Stimulated activated CD8-positive, alpha-beta memory T cell treated with anti-CD3 and anti-CD28 coated beads, Interleukin-12 subunit alpha, Interleukin-12 subunit beta, amount 100 ng/mL, for 24 hours (primary cell): ENCODE results near the gene ALOX12B.

Experiments
- DNase-seq: peaks from one replicate; pipeline ENCODE4 v3.0.0-alpha.2; 2020; ENCODE audit errors: extremely low read depth

The ALOX12B gene

DNA sequence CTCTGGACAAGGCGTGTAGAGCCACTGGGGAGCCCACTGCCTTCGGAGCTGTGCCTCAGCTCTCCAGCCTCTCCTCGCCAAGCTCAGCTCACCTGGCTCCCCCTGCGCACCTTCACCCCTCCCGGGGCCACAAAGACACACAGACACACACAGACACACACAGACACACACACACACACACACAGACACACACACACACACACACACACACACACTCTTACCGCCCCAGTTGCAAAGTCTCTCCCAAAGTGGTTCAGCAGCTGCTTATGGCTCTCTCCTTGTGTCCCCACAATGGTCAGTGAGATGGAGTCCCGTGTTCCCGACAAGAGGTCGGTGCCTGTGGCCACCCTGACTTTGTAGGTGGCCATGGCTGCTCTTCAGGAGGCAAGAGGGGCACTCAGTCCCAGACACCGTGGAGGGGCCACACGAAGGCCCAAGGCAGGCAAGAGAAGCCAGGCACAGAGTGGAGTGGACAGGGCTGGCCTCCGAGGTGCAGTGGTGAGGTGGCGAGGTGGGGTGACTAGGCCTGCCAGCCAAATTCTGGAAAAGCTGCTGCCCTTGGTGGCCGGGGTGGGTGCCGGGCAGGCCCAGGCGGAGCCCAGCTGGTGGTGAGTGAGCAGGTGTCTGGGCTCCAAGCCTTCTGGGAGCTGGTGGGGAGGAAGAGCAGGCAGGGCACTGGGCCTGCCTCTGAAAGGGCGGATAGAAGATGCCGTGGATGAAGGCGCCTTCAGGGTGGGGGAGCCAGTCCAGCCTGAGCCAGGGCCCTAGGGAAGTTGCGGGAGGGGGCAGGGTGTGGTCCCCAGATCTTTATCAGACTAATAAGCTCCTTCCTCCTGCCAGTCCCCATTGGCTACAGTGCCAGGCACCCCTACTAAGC, at the start of gene ALOX12B:
Gene ALOX12B (minus strand): TSS at position 642 of the 877 bp plus-strand sequence. CDS start 274 bp downstream, at position 368.
- no peak for DNase-seq

DNA sequence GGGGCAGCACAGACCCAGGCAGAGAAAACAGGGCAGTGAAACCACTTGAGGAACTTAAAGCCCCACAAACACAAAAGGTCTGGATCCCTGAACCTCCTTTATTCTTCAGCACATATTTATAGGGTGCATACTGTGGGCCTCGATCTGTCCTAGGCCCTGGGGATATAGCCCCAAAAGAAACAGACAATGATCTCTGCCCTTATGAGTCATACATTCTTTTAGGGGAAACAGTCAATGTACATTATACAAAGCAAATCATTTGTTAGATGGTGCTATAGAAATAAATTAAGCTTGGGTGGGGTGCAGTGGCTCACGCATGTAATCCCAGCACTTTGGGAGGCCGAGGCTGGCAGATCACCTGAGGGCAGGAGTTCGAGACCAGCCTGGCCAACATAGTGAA, 46.4 kb upstream of the ALOX12B start:
- no peak for DNase-seq

DNA sequence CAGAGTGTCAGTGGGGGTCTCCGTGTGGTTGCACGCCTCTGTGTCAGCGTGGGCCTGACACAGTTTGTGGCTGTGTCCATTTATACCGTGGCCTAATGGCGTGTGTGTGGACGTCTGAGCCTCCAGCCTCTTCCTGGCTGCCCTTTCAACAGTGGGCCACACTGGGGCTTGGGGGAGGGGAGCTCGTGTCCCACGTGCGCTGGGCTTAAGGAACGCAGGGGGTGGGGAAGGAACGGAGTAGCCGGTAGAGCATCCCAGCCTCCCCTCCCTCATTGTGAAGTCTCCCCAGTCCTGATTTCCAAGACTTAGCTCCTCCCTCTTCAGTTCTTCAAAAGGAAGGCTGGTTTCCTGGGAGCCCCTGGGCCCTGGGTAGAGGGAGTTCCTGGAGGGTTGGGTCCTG, 45.9 kb upstream of the ALOX12B start:
- no peak for DNase-seq

DNA sequence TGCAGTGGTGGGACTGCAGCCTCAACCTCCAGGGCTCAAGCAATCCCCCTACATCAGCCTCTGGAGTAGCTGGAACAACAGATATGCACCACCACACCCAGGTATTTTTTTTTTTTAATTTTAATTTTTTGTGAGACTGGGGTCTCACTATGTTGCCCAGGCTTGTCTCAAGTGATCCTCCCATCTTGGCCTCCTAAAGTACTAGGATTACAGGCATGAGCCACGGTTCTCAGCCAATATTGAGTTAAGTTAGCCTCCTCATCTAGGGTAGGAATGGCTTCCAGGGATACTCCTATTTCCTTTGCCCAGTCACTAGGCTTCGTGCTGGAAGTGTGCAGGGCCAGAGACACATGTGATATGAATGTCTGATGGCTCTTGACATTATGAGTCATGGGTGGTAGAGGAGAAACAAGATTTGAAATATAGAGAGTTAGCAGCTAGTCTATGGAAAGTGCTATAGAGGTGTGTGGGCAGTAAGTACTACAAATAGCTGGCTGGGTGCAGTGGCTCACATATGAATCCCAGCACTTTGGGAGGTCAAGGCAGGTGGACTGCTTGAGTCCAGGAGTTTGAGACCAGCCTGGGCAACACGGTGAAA, 44.4 kb upstream of the ALOX12B start:
- DNase-seq: no peak

DNA sequence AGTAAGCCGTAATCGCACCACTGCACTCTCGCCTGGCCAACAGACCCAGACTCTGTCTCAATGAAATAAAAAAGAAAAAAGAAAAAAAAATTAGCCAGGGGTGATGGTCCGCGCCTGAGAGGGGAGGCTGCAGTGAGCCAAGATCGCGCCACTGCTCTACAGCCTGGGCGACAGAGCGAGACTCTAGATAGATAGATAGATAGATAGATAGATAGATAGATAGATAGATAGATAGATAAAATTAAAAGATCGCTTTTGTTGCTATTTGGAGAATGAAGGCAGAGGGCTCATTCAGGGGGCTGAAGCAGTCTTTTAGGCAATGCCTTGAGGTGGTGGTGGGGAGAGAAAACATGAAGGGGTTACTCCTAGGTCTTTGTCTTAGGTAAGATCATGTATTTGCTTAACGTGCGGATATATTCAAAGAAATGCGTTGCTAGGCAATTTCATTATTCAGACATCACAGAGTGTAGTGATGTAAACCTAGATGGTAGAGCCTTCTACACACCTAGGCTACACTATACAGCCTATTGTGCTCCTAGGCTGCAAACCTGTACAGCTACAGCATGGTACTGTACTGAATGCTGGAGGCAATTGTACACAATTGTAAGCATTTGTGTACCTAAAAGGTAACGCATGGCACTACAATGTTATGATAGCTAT, 40.7 kb upstream of the ALOX12B start:
- no peak for DNase-seq

DNA sequence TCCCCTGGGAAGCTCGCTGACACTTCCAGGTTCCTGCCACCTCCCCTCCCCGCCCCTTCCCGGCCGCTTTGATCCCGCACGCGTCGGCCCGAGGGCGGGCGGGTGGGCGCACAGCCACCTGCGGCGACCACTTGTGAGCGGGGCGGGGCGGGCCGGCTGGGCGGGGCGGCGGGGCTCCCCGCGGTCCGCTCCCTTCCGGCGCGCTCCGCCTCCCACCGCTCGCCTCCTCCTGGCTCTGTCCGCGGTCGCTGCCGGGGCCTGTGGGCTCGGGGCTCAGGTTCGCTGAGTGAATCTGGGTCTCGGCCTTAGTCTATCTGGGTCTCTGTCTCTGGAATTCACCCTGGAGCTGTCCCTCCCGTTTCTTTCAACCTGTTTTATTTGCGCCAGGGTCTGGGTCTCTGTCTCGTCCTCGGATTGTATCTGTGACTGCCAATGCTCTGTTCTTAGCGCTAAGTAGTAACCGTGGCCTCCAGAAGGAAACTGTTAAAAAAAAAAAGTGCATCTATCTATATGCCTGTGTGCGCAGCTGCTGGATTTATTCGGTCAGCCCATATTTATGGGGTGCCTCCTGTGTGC, 39.1 kb upstream of the ALOX12B start:
- DNase-seq: no peak

DNA sequence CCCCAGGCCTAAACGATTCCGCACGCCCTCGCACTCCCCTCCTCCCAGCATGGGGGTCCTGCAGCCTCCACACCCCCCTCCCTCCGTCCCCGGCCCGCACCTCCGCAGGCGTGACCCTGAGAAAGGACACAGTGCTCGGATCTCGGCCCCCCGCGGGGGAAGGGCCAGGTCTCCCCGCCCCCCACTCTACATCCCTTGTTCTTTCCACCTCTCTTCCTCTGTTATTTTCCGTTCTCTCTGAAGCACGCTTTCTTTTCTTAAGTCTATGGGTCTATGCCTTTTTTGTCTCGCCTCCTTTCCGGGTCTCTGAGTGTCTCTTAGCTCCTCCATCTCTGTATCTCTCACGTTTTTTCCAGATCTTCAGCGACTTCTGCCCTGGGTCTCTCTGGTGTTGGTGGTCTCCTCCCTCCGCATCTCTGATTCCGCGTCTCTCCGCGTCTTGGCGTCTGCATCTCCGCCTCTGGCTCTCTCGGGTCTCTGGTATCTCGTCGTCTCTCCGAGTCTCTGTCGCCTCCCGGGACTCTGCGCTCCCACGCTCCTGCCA, 38.5 kb upstream of the ALOX12B start:
- DNase-seq: no peak

DNA sequence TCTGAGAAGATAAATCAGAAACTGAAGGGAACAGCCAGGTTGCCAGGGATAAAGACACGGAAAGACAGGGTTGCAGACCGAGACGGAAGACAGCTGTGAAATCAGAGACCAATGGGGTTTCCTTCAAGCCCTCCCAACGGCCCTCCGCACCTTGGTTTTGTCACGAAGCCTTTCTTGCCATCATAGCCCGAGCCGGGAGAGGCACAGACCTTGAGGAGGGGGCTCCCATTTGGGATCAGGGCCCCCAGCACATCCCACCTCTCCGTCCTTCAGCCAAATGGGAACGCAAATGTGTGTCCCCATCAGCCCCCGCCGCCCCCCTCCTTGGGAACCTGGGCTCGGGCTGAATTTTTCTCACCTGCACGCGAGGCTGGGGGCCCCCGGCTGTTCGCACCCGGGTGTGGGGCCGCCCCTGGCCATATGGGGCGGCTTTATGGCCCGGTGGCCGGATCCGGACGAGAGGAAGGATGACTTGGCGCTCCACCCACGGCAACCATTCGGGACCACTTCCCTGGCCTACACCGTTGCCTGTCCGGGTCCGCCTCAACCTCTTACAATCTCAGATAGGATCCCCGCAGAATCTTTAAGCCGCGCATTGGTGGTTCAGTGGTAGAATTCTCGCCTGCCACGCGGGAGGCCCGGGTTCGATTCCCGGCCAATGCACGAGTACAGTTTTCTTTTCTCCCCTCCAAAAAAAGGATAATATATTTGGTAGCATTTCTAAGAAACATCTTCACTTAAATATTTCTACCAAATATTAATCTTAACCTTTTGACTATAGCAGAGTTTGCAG, 37.8 kb upstream of the ALOX12B start:
- DNase-seq: peak; percentile 59

DNA sequence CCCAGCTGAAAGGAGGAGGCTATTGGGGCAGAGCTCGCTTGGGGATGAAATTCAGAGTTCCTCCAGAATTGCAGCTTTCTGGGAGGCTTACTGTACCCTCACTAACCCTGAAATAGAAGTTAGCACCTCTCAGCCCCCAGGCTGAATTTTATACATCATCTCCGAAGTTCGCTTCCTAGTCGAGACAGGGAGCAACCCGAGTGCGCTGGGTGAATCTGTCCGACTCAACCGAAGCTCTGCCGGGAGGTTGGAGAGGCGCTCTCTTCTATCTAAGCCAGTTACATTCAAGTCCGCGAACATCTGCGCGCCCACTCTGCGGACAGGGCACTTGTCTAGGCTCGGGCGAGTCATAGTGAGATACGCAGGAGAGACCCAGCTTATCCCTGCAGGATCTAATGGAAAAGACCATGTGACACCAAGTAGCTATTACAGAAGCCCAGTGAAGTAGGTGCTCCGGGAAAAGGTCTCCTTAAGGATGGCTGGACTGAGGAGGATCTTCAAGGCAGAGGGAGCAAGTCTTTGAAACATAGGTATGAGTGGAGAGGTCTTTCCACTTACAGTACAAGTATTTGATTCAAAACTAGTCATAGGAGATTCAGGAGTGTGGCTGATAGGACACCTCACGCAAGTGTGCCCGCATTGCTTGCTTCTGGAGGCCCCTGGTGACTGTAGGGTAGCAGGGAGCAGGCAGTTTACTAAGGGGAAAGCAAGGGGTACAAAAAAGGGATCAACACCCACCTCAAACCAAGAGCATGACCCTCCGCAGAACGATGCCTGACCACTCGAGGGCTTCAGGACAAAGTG, 37.0 kb upstream of the ALOX12B start:
- DNase-seq: no peak

DNA sequence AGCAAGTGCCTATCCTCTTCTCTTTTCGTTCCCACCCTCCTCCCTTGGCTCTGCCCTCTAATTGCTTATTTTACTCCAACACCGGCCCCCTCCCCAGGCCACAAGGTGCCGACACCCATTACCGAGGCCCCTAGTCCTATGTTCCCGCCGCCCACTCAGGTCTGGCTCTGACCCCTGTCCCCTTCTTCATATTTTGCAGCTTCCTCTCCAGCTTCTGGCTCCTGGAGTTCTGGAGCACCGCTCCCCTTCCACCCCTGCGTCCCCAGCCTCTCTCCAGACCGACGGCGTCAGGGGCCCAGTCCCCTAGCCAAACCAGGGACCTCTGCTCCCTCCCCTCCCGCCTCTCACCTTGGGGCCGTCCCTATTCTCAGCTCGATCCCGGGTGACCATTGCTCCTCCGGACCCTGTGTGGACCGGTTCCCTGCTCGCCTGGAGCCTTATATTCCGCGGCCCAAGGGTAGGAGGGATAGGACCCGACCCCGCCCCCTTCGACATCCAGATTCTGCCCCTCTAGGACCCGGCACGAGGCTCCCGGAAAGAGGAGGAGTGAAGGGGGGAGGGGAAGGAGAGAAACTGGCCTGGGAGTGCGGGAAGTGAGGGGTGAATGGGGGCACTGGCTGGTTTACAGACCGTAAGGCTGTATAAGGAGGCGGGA, 36.3 kb upstream of the ALOX12B start, which contains the start of gene HES7:
Gene HES7 (minus strand): TSS at position 412 of the 655 bp plus-strand sequence. CDS start 22 bp downstream, at position 390.
- DNase-seq: no peak

DNA sequence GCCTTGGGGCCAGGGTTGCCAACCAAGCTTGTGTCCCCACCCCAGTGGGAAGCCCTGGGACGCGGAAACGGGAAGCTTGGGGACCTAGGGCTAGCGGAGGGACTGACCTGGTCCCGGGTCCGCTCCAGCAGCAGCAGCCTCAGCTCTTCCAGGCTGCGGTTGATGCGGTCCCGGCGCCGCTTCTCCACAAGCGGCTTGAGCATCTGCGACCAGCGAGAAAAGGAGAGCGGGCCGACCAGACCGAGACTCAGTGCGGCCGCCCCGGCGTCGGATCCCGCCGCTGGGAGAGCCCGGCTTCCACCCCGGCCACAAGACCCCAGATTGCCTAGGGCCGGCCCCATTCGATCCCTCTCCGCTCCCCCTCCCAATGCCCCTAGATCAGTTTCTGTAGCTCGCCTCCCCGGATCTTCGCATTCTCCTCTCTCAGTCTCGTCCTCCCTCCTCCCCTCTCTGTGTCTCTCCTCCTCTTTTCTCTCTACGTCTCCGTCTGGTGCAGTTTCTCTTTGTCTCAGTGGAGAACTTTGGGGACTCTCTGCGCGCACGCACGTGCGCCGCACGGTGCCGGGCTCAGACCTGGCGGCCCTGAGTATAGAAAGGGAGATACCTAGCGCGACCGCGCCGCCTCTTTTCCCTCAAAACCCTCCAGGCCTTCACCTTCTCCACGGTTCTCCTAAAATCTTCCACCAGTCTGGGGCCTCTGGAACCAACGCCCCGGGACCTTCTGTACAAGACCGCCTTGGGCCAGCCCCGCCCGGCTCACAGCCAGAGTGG, 35.6 kb upstream of the ALOX12B start:
- no peak for DNase-seq

DNA sequence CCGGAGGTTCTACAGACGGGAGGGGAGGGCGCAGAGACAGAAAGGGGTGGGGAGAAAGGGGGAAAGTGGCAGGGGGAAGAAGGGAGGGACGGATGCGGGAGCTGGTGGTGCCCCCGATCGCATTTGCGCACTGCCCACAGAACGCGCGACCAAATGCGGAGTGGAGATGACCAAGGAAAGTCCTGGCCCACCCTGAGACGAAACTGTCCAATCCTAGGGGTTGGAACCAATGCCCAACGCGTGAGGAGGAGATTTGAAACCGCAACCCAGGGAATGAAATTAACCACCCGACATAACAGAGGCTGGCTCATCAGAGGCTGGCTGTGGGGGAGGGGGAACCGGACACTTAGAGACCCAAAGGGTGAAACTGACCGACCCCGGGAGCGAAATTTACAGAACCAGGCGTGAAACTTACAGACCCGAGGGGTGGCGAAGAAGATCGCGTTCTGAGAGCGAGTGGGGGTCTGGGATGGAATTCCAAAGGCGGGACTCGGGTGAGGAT, 35.0 kb upstream of the ALOX12B start:
- DNase-seq: no peak

DNA sequence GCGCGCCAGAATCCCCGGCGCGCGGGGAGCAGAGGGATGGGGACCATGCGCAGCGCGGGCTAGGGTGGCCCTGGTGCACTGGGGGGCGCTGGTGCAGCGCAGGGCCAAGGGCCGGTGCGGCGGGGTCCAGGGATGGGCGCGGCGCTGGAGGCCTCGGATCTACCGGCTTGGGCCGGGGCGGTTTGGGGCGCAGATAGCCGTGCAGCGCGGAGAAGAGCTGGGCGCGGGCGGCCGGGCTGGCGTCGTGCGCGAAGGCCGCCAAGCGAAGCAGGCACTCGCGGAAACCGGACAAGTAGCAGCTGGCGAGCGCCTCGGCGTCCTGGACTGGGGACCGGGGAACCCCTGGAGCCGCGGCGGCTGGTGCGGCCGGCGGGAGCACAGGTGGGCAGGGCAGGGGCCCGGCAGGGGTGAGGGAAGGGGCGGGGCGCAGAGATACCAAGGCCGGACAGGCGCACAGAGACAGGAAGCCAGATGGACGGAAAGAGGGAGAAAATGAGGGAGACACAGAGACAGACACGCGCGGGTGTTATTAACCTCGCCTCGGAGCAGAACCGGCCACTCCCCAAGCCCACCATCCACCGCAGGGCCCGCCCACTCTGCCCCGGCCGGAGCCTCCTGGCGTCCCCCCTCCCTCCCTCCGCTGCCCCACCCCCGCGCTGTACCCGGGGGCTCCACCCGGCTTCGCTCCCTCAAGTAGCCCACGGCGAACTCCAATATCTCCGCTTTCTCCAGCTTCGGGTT, 34.3 kb upstream of the ALOX12B start:
- no peak for DNase-seq

DNA sequence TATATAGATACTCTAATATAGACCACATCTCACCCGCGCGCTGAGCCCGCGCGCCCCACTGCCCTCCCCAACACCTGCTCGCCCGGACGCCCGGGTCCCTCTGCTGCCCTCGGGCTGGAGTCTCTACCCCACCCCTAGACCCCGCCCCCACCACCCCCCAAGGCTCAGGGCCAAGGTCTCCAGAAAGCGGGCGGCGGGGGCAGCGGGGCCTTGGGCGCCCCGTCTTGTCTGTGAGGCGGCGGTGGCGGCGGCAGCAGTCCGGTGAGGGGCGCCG, 33.8 kb upstream of the ALOX12B start:
- DNase-seq: no peak

DNA sequence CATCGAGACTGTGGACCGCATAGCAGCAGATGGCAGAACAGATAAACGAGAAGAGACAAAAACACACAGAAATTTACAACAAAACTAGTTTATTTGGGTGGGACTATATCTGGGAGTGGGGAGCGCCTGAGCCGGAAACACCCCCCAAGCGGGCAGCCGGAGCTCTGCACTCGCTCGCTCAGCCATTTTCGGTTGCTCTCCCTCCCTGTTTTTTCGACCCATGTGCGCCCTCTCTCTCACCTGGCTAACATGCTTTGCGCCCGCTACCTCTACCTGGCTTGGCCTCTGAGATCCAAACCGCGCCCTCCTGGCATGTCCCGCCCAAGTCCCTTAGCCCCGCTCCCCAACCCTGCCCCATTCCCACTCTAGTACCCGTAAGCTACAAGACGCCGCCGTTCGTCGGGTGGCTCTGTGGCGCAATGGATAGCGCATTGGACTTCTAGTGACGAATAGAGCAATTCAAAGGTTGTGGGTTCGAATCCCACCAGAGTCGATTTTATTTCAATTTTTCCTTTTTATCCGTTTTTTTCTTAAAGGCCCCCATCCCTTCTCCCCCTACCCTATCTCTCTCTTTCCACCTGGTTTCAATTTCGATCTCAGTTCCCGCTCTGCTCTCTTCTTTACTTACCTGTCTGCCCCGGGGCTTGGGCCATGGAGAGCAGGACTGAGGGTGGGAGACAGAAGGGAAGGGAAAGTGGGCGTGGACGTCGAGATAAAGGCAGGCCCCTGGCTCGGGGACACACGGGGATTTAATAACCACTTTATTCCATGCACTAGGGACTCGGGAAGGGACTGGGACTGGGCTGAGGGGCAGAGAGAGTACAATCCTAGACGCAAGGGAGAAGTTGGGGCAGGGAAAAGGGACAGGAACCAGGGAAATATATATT, 33.2 kb upstream of the ALOX12B start:
- no peak for DNase-seq

DNA sequence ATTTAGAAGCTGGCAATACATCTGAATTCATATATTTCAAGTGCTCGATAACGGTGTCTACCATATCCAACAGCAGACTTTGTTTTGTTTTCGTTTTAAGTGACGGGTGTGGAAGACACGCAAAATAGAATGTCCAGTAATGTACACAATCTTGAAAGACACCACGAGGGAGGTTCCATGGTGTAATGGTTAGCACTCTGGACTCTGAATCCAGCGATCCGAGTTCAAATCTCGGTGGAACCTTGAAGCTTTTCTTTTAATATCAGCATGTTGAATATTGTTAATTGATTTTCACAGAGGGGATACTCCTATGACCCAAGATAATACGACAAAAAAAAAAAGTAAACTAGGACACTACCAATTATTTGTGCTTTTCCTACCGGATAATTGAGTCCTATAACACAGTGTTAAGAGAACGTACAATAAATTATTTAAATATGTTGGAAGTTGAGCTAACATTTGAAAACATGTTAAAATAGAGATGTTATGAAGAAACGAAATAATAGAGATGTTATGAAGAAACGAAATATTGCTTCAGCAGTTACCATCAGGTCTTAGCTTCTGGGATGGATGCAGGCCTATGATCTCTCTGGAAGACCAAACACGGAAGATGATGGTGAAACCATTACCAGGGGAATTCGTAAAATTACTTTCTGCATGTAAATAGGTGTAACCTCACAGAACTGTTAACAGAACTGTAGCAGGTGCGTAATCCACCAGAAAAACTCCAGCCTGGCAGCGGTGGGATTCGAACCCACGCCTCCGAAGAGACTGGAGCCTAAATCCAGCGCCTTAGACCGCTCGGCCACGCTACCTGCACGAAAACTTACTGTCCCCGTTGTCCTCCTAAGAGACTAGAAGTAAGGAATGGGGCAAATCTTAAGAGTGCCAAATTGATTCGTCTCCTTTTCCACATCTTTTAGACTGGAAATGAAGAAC, 32.3 kb upstream of the ALOX12B start:
- peak; percentile 63 for DNase-seq
